Measurements from ENCODE around the gene WNT11.

Gene WNT11

DNA sequence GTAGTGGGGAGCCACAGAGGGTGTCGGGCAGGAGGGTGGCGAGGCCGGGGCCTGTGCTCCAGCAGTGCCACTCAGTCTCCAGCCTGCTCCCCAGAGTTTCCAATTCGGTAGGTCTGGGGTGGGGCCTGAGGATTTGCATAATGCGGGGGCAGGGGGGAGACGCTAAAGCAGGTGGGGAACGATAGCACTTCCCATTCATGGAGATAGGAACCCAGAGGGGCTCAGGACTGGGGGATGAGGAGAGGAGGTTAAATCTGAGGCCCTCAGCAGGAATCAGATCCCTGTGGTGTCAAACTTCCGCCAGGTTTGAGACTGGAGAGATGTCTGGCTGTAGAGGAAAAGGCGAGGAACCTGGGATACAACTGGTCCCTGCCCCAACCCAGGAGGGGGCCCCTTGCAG, 29.8 kb downstream of the WNT11 start:
- DNase-seq (ENCODE audit: low read depth, low spot score), result no peak

DNA sequence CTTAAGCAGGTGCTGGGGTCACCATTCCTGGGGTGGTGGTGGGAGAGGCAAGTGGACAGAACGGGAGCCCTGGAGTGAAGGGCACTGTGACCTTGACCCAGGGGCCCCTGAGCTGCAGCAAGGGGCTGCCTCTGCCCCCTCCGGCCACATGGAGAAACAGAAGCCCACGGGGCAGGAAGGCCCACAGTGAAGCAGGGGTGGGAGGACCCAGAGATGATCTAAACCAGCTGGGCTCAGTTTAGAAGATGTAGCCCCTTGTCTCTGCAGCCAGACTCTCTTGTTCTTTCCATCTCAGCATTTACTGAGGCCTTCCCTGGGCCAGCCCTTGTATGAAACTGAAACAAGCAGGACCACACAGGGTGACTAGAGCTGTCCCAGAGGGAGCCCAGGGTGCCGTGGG, 30.5 kb downstream of the WNT11 start:
- no peak for DNase-seq (ENCODE audit: low read depth, low spot score)

DNA sequence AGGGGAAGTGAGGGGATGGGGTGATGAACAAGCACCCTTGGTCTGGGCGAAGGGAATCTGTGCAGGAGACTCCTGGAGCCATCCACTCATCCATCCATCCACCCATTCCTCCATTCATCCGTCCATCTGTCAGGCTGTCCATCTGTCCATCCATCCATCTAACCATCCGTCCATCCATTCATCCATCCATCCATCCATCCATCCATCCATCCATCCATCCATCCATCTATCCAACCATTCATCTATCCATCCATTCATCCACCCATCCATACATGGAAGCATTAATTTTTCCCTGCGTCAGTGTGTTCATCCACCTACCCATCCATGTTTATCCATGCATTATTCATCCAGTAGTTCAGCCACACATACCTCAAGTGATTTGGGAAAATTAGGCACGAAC, 32.0 kb downstream of the WNT11 start:
- no peak for DNase-seq (ENCODE audit: low read depth, low spot score)

DNA sequence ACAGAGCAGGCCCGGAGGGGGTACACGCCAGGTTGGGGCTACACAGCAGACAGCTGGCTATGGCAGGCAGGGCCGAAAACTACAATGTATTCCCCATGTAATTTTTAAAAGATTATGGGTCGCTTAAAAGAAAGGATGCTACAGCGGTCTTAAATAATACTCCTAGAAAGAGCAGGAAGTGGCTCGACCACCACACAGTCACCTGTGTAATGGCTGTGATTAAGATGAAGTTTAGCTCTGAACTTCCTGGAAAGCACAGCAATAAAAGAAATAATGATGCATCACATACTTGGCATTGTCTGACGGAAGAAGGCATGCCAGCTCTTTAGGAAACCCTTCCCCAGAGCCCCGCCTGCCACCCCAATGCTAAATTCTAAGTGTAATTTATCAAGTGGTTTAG, 32.6 kb downstream of the WNT11 start:
- DNase-seq (ENCODE audit: low read depth, low spot score), result no peak

DNA sequence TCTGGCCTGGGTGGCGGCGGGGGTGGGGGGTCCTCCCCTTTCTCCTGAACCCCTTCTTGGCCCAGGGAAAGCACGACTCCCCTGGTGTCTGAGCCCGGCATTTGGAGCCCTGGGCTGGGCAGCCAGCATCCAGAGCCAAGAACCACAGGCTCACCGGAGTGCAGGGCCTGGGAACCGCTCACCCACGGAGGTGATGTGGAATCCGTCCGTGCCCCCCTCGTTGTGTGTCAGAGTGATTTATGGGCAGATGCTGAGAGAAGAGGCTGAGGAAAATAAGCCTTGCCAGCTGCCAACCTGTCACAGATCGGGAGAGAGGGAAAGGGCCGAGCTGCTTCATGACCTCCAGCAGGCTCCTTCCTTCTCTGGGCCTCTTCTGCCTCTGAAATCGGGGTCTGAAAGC, 33.7 kb downstream of the WNT11 start:
- no peak for DNase-seq (ENCODE audit: low read depth, low spot score)

DNA sequence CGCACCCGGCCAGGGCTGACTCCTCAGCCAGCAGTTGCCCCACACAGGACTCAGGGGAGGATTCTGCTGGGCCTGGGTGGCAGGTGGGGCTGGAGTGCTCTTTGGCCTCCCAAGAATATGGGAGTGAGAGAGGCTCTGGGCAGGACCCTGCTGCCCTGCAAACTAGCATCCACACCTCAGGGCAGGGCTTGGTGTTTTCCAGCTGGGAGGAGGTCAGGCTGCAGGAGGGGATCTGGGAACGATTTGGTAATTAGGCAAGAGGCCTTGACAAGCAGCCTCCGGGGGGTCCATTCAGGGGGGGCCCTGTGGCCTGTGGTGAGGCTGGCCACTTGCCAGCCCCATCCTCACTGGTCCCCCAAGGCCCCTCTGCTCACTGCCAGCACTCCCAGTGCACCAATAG, 35.8 kb downstream of the WNT11 start:
- no peak for DNase-seq (ENCODE audit: low read depth, low spot score)

DNA sequence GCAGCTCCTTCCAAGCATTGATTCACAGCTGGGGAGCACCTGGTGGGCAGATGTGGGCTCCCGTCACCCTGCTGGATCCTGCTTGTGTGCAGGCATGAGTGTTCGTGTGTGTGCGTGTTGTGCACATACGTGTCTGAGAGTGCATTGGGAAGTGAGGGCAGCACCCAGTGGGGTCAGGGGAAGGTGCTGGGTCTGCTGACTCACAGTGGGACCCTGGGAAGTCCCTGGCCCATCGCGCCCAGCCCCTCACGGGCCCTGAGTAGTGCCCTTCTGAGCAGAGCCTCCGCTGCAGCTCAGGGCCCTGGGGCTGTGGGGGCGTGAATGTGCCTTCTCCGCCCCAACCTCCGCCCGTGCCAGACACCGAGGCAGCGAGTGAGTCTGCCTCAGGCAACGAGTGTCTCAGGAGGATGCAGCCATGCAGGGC, 36.8 kb downstream of the WNT11 start:
- DNase-seq (ENCODE audit: low read depth, low spot score), result no peak

DNA sequence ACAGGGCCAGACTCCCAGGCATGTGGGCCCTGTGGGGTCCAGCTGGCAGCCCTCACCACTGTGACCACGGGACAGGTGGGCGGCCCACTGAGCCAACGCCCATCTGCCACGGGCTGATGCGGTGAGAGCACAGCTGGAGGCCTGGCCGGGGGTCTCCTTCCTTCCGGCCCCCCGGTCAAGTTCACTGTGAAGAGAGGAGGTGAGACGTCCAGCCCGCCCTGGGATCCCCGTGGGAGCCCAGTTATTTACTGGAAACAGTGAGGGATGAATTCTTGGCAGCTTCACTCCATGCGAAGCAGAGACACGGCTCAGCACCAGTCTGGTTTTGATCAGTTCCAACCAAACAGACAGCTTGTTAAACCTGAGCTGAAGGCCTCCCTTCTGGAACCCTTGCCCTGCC, 38.7 kb downstream of the WNT11 start:
- DNase-seq (ENCODE audit: low read depth, low spot score), result no peak

DNA sequence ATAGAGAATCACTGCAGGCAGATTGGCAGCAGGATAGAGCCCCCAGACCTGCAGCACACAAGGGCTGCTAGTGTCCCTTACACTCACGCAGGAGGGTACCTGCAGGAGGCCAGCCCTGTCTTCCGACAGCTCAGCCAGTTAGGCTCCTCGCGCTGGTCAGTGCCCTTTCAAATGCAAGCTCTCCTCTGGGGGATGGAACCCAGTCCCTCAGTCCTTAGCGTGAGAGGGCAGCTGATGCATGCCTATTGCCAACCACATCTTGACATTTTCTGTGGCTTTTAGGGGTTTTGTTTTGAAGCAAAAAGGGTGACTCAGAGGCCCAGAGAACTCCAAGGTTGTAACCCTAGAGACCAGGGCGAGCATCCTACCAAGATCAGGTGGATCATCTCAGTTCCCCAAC, 40.0 kb downstream of the WNT11 start:
- no peak for DNase-seq (ENCODE audit: low read depth, low spot score)

DNA sequence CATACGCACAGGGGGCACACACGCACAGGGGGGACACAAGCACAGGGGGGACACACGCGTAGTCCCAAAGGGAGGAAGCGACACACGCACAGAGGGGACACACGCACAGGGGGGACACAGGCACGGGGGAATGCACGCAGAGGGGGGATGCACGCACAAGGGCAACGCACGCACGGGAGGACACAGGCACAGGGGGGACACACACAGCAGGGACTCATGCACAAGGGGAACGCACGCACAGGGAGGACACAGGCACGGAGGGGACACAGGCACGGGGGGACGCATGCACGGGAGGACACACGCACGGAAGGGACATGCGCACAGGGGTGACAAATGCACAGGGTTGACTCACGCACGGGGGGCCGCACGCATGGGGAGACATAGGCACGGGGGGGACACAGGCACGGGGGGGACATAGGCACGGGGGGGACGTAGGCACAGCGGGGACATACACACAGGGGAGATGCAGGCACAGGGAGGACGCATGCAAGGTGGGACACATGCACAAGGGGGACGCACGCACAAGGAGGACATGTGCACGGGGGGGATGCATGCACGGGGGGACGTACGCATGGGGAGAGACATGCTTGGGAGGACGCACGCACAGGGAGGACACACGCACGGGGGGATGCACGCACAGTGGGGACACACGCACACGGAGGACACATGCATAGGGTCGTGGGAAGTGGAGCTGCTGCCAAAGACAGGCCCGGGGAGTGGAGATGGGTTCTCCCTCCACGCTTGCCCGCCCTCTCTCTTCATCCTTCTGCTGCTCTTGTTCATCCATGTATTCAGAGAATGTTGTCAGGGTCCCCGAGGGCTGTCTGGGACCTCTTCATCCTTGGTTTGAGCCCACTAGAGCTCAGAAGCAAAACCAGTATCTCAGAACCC, 41.2 kb downstream of the WNT11 start:
- no peak for DNase-seq (ENCODE audit: low read depth, low spot score)

DNA sequence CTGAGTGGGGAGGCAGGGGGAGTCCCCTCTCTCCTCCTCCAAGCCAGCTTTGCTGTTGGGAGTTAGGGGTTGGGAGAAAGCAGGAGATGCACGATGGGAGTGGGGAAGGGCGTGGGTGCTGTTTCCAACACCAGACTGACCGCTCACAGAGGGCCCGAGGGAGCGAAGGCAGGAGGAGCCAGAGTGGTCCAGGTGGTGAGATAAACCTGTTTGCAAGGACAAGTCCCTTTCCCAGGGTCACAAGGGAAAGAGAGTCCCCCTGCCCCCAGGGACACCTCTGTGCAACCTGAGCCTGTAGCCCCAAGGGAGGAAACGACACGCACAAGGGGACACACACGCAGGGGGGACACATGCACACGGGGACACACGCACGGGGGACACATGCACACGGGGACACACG, 42.2 kb downstream of the WNT11 start:
- DNase-seq (ENCODE audit: low read depth, low spot score), result no peak

DNA sequence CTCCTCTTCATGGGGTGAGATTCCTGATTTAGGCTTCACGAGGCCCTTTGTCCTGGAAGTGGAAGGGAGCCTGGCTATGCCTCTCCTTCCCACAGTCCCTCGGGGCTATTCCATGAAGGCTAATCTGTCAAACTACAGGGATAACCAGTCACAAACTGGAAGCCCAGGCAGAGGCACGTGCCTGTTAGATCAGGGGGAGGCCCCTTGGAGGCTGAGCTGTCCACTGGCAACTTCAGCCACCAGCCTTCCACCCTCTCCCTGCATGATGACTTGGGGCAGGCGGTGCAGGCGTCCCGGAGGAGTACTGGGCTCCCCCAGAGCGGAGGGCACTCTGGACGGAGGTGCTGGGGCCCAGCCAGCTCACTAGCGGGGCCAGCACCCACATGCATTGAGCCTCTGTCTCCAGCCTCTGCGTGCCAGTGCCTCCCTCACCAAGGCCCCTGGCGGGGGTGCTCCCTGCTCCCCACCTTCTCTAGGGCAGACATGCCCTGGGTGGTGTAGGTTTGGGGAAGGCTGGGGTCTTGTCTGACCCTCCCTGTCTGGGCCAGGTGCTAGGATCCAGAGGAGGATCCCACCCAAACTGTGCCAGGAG, 42.9 kb downstream of the WNT11 start:
- DNase-seq (ENCODE audit: low read depth, low spot score), result no peak

DNA sequence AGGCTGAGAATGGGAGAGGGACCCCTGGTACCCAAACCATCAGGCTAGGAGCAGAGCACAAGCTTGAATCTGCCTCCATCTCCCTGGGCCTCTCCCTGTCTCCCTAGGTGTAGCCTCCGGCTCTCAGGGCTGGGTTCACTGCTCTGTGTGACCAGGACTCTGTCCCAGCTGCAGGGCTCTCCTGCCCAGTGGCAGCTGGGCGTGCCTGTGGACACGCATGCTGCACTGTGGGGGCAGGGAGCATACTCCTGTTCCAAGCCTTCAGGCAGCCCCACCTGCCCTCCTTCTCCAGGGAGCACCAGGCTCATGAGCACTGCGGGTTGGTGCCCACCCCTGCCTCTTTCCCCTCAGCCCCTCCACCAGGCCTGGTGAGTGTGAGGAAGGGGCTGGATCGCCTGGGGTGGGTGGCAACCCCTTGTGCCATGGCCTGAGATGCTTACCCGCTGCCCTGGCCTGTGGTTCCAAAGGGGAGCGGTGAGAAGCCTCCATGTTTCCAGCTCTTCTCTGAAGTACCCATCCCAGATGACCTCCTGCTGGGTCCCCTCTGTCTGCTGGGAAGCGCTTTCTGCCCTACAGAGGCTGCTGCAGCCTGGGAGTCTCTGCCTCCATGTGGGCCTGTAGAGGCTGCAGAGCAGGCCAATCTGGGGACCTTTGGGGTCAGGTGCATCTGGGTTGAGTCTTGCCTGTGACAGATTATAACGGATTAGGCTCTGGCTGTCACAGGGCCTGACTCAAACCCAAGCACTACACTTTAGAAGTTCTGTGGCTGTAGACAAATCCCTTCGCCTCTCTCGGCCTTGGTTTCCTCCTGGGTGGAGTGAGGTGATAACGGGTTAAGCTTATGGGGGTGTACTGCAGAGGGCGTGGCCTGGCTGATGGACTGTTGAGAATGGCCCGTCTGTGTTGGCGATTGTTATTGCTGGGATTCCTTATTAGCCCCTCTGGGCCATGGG, 43.7 kb downstream of the WNT11 start:
- no peak for DNase-seq (ENCODE audit: low read depth, low spot score)

DNA sequence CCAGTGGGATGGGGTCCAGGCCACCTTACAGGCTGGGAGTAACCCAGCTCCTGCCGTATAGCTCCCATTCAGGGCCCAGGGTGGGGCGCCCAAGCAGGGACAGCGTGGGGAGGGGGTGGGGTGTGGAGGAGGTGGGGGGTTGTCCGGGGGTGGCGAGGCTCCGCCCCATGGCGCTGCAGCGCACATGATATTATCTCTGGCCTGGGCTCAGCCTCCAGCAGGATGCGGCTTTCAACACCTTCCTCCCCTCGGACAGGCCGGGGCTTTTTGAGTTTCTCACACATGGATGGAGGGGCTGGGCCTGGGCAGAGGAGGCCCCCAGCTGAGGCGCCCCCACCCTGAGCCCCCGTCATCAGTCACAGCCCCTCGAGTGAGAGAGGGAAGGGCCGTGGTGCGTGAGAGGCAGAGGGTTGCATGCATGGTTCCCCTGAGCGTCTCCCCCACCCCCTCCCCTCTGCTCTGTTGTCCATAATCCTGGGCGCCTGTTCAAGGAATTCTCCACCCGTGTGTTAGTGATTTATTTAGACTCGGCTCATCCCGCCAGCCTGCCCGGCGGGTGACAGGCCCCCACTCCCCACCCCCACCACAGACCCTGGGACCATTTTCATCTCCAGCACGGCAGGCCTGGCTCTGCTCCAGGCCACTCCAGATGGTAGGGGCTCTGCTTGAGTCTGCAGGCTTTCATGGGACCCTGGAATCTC, 44.9 kb downstream of the WNT11 start:
- no peak for DNase-seq (ENCODE audit: low read depth, low spot score)

DNA sequence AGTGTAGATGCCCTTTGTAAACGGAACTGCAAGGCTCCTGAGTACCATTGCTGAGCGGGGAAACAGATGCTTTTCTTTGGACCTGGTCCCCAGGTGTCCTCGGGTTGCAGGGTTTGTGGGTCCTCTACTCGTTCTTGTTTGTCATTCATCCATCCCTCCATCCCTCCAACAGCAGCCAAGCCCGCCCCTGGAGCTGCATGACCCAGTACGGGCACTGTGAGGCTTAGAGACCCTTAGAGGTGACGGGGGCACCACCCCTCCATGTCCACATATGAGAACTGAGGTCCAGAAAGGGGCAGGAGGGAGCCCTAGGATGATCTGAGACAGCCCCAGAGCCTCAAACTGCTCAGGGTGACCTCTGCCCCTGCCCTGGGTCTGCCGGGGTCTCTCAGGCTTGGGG, 45.4 kb downstream of the WNT11 start:
- no peak for DNase-seq (ENCODE audit: low read depth, low spot score)

DNA sequence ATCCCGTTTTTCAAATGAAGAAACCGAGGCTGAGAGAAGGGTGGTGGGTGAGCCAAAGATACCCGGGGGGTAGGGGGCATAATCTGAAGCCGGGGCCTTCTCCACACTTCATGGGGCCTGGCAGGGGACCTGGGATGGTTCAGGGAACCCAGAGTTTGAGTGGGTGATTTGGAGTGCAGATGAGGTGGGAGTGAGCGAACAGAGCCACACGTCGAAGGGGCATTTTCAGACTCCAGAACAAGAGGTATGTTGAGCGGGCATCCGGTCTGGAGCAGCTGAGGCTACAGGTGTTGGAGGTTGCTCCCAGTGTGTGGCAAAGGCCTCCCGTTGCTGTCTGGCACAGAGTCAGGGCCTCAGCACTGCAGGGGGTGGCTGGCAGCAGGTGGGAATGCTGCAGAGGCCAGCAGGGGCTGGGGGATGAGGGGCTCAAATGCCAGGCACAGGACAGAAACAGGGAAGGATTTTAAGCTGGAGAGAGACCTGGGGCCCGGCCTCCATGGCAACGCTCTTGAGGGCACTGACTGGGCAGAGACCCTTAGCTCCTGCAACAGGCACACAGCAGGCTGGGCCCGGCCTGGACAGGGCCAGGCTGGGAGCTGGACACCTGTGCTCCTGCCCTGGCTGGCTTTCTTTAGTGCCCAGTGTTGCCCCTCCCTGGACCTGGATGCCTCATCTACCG, 46.2 kb downstream of the WNT11 start:
- DNase-seq (ENCODE audit: low read depth, low spot score), result no peak

DNA sequence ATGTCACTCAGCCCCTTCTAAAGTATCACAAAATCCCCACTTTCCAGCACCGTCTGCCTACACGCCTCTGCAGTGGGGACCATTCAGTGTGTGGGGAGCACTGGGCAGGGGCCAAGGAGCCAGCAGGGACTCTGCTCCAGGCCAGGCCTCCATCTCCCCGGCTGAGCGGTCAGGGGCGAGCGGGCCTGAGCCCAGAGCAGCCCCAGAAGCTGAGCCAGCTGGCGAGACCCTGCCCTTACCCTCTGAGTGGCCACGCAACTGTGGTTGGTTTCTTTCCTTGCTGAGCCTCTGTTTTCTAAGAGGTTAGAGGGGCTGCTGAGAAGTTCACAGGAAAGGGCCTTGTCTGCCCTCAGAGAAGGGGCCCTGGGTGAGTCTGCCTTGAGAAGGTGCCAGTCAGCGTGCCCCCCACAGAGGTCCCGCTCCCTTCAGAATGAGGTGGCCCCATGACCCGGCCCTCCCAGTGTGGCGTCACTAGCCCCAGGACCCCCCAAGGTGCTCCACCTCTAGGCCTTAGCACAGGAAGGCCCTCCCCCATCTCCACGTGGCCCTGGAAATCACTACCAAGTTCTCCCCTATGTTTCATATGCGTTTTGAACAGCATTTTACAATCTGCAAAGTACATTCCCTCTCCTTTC, 46.9 kb downstream of the WNT11 start:
- DNase-seq (ENCODE audit: low read depth, low spot score), result no peak

DNA sequence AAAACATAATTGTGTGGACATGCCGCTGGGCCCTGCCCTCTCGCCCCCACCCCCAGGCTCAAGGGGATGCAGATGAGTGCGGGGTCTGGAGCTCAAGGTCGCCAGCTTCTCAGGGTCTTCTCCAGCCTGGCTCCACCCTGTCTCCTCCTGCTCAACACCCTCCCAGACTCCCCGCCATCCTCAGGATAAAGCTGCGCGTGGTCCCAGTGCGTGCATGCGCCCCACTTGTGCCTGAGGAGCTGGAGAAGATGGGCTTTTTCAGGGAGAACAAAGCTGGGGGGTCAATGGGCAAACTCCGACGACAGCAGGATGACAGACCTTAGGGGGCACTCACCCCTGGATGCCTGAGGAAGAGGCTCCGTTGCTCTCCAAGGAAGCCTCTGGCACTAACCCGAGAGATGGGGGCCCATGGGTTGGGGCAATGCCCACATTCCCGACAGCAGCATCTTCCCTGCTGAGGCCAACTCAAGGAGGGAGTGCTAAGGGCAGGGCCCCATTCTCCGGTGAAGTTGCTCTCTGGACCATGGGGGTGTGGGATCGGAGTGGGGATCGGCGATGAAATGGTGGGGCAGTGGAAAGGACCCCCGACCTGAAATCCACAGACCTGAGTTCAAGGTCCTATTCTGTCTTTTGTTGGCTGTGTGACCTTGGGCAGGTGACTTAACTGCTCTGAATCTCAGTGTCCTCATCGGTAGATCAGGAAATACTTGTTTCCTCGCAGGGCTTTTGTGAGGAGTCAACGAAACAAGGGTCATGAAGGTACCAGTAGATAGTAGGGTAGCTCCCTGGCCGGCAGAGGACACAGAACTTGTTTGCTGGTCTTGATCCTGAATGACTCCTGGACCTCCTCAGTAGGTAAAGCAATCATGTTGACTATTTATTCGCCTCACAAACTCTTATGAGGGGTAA, 47.7 kb downstream of the WNT11 start:
- no peak for DNase-seq (ENCODE audit: low read depth, low spot score)

DNA sequence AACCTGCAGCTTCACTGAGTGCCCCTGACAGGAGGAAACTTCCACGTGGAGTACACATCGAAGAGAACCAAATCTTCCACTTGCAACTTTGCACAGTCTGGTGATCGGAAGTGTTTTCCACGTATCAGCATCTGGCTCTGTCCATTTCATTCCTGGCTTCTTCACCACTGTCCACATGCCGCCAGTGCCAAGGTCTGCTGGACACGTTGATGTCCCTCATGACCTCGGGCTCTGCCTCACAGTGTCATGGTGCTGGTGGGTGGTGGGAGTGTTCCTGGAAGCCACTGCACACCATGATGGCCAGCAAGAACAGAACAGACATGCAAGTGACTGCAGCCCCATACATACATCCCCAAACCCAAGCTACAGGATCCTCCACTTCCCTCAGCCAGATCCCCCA, 48.4 kb downstream of the WNT11 start:
- DNase-seq (ENCODE audit: low read depth, low spot score), result no peak

All from iPS DF 19.7 (cell line).